DOHH2 (cell line): Measurements from ENCODE around the gene ETHE1.

Source experiments
- H3F3A ChIP-seq: fragments of 200-600 bp; sonication (generic), shearing (Covaris generic); 2 replicates; pipeline ENCODE4 v1.6.0; 2016; ENCODE audit warnings: antibody characterized with exemption, mild to moderate bottlenecking; ENCODE audit not compliant: control insufficient read depth, insufficient read depth
- H3K27ac ChIP-seq: fragments of 200-600 bp; sonication (generic); 2 replicates; pipeline ENCODE4 v1.5.1; 2014; ENCODE audit warnings: low read depth, mild to moderate bottlenecking, low read length, moderate library complexity
- H3K27me3 ChIP-seq: fragments of 200-600 bp; sonication (generic); 2 replicates; pipeline ENCODE4 v1.6.1; 2014; ENCODE audit warnings: mild to moderate bottlenecking, low read length, mixed read lengths; ENCODE audit not compliant: control insufficient read depth
- H3K36me3 ChIP-seq: fragments of 200-600 bp; sonication (generic); 2 replicates; pipeline ENCODE4 v1.6.1; 2014; ENCODE audit warnings: mild to moderate bottlenecking, low read length, moderate library complexity, mixed read lengths; ENCODE audit not compliant: control insufficient read depth
- H3K4me1 ChIP-seq: fragments of 200-600 bp; sonication (generic); 2 replicates; pipeline ENCODE4 v1.6.1; 2014; ENCODE audit warnings: mild to moderate bottlenecking, low read length, mixed read lengths; ENCODE audit not compliant: control insufficient read depth
- H3K4me2 ChIP-seq: fragments of 200-600 bp; sonication (generic); 2 replicates; pipeline ENCODE4 v1.6.0; 2014; ENCODE audit warnings: mild to moderate bottlenecking, low read length, moderate library complexity
- H3K4me3 ChIP-seq: fragments of 200-600 bp; sonication (generic); 2 replicates; pipeline ENCODE4 v1.5.1; 2014; ENCODE audit warnings: mild to moderate bottlenecking, low read length, mixed read lengths
- H3K79me2 ChIP-seq: fragments of 200-600 bp; sonication (generic); 2 replicates; pipeline ENCODE4 v1.6.1; 2014; ENCODE audit warnings: mild to moderate bottlenecking, low read length, mixed read lengths; ENCODE audit not compliant: control insufficient read depth
- H3K9me2 ChIP-seq: fragments of 200-600 bp; sonication (generic); replicated peaks from 2 replicates; pipeline ENCODE4 v1.6.1; 2014; ENCODE audit warnings: mild to moderate bottlenecking, low read length, mixed read lengths; ENCODE audit not compliant: control insufficient read depth
- H3K9me3 ChIP-seq: fragments of 200-600 bp; sonication (generic); 2 replicates; pipeline ENCODE4 v1.6.1; 2014; ENCODE audit warnings: antibody characterized with exemption, low read length, mixed read lengths; ENCODE audit not compliant: control insufficient read depth, insufficient read depth
- H4K20me1 ChIP-seq: fragments of 200-600 bp; sonication (generic); 2 replicates; pipeline ENCODE4 v1.6.0; 2014; ENCODE audit warnings: low read depth, mild to moderate bottlenecking, antibody characterized with exemption, low read length, moderate library complexity; ENCODE audit not compliant: control insufficient read depth, insufficient read depth
- EZH2phosphoT487 ChIP-seq: fragments of 200-600 bp; sonication (generic); IDR thresholded peaks from 2 replicates; pipeline ENCODE4 v1.6.1; 2017; ENCODE audit warnings: borderline replicate concordance, mild to moderate bottlenecking, antibody characterized with exemption, low read length, moderate library complexity, mixed read lengths
- TF ChIP-seq, protein P1 (sequence below): fragments of 200-600 bp; sonication (generic); IDR thresholded peaks from one replicate; pipeline ENCODE4 v1.5.1; 2014; ENCODE audit warnings: antibody characterized with exemption, mild to moderate bottlenecking, low read depth, low read length; ENCODE audit not compliant: poor library complexity, severe bottlenecking

Gene ETHE1

DNA sequence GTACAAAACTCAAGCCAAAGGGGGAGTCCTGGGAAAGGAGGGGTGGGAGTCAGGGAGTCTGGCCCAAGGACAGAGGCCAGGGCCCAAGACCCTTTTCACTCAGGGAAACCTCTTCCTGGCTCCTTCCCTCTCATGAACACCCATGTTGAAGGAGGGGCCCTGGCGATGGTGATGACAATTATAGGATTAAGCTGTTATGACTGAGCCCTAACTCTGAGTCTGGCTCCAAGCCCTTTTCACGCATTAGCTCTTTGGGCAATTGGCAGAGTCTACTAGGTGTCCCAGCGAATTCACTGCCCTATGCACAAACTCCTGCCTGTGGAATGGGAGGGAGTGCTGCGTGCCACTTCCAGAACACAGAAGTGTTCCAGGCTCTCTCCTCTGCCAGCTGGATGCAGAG, 26.7 kb upstream of the ETHE1 start:
- H3K9me2 ChIP-seq = no peaks in the 10 kb centered on the region
- H4K20me1 ChIP-seq = no peaks in the 10 kb centered on the region
- H3K4me2 ChIP-seq = no peak overlapping the region
- no peak overlapping the region for H3K4me3 ChIP-seq
- H3K27ac ChIP-seq = no peak overlapping the region
- TF ChIP-seq, protein P1, sequence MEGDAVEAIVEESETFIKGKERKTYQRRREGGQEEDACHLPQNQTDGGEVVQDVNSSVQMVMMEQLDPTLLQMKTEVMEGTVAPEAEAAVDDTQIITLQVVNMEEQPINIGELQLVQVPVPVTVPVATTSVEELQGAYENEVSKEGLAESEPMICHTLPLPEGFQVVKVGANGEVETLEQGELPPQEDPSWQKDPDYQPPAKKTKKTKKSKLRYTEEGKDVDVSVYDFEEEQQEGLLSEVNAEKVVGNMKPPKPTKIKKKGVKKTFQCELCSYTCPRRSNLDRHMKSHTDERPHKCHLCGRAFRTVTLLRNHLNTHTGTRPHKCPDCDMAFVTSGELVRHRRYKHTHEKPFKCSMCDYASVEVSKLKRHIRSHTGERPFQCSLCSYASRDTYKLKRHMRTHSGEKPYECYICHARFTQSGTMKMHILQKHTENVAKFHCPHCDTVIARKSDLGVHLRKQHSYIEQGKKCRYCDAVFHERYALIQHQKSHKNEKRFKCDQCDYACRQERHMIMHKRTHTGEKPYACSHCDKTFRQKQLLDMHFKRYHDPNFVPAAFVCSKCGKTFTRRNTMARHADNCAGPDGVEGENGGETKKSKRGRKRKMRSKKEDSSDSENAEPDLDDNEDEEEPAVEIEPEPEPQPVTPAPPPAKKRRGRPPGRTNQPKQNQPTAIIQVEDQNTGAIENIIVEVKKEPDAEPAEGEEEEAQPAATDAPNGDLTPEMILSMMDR = no peak
- no peak for TF ChIP-seq EZH2phosphoT487
- H3K4me1 ChIP-seq = no peaks in the 10 kb centered on the region
- H3F3A ChIP-seq = no peaks in the 10 kb centered on the region
- no peaks in the 10 kb centered on the region for H3K9me3 ChIP-seq
- H3K27me3 ChIP-seq = no peaks in the 10 kb centered on the region
- peaks cover 43% of the 10 kb centered on the region for H3K36me3 ChIP-seq
- H3K79me2 ChIP-seq = no peaks in the 10 kb centered on the region

DNA sequence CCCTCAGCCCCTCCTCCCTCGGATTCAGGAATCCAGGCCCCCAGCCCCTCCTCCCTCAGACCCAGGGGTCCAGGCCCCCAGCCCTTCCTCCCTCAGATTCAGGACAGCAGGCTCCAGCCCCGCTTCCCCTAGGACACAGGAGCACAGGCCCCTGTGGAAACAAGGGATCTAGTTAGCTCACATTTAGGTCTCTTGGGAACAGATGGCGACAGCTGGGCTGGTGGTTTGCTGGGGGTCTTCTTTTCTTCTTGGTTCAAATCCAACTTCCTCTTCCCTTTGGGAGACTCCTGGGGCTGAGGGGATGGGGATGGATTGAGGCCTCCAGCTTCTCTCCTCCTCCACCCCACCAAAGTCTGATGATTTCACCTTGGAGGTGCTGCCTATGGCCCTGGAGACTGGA, 25.6 kb upstream of the ETHE1 start:
- Histone ChIP-seq H3K9me2 (no peaks in the 10 kb centered on the region), H4K20me1 (no peaks in the 10 kb centered on the region), H3K36me3 (peaks cover 43% of the 10 kb centered on the region), H3K4me1 (no peaks in the 10 kb centered on the region), H3K79me2 (no peaks in the 10 kb centered on the region), H3K4me2 (no peak overlapping the region), H3F3A (no peaks in the 10 kb centered on the region), H3K9me3 (no peaks in the 10 kb centered on the region), H3K27ac (no peak overlapping the region), H3K27me3 (no peaks in the 10 kb centered on the region), H3K4me3 (no peak overlapping the region)
- TF ChIP-seq EZH2phosphoT487 = no peak
- TF ChIP-seq, protein P1 = no peak

DNA sequence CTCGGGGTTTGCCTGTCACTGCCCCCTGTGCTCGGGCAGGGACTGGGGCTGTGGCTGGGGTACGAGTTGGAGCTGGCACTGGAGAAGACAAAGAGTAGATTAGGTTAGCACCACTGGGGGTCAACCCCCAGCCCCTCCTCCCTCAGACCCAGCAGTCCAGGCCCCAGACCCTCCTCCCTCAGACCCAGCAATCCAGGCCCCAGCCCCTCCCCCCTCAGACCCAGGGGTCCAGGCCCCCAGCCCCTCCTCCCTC, 25.1 kb upstream of the ETHE1 start:
- Histone ChIP-seq H3K9me3 (no peaks in the 10 kb centered on the region), H4K20me1 (no peaks in the 10 kb centered on the region), H3K27ac (no peak overlapping the region), H3F3A (no peaks in the 10 kb centered on the region), H3K9me2 (no peaks in the 10 kb centered on the region), H3K36me3 (peaks cover 43% of the 10 kb centered on the region), H3K79me2 (no peaks in the 10 kb centered on the region), H3K4me3 (no peak overlapping the region), H3K4me1 (no peaks in the 10 kb centered on the region), H3K4me2 (no peak overlapping the region), H3K27me3 (no peaks in the 10 kb centered on the region)
- TF ChIP-seq EZH2phosphoT487 = no peak

DNA sequence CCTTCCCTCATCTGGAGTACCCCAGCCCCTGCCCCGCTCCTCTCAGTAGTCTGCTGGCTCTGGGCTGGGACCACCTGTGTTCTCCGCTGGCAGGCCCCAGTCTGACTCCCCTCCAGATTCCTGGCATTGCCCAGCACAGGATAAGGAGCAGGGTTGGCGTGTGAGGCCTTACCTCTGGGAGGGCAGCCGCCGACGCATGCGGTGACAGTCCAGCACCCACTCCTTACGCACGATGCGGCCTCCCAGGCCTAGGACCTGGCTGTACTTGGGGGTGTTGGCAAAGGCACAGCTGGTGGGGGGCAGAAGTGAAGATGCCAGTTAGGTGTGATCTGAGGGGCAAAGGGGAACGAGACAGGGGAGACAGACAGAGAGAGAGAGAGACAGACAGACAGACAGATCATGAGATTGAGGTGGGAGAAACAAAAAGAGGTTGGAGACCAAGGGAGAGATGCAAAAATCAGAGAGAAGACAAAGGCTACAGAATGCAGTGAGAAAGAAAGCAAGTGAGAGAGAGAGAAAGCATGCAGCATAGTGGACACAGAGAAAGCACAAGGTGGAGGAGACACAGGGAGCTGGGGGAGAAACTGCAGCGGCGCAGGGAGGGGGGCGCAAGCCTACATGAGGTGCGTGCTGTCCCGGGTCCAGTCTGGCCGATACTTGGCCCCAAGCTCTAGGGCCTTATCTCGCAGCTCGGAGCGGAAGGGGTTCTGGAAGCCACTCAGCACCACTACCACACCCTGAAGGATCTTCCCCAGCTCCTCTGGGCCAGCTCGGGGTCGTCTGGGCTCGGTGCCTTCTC, 24.6 kb upstream of the ETHE1 start:
- TF ChIP-seq, protein P1 = no peak
- no peak for TF ChIP-seq EZH2phosphoT487
- H3K27ac ChIP-seq = no peak overlapping the region
- no peaks in the 10 kb centered on the region for H3K9me2 ChIP-seq
- H3K27me3 ChIP-seq = no peaks in the 10 kb centered on the region
- peaks cover 43% of the 10 kb centered on the region for H3K36me3 ChIP-seq
- no peak overlapping the region for H3K4me3 ChIP-seq
- H3K79me2 ChIP-seq = no peaks in the 10 kb centered on the region
- no peaks in the 10 kb centered on the region for H4K20me1 ChIP-seq
- H3K4me1 ChIP-seq = no peaks in the 10 kb centered on the region
- H3K4me2 ChIP-seq = no peak overlapping the region
- H3F3A ChIP-seq = no peaks in the 10 kb centered on the region
- no peaks in the 10 kb centered on the region for H3K9me3 ChIP-seq
